Measurements from ENCODE around the gene EDDM13.
"Not testable (repeated sequence)": the region's sequence is repeated elsewhere in the genome, so short reads cannot be mapped to it uniquely, and the experiment has no call there.

Gene EDDM13

DNA sequence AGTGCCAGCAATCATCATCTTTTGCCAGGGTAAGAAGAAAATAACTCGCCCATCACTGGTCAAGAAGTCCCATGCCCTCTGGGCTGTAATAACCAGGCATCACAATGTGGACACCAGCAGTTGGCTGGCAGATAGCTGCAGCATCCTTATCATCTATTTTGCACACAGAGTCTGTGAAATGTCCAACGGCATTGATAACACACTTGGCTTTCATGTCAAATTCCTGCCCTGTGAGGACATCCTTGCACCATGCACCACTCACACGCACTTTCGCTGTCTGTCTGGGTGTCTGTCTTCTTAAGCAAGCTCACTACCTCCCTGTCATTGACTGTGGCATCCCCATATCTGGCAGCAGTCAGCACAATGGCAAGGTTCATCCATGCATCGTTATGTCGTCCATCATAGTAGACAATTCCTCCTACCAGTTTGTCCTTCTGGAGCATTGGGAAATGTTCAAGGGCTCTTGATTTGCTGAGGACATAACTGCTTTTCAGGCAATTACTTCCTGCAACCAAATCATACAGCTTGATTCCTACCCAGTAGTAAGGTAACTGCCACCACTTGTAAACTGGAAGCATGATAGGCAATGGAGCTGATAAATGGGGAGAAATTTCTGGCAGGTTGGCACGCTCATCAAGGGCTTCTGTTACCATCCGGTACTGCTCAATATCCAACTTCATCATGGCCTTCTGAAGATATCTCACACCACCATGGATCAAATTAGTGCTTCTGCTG is 48.9 kb downstream of the EDDM13 start:
- DNase-seq (ENCODE audit: low read depth, low spot score): no peak

DNA sequence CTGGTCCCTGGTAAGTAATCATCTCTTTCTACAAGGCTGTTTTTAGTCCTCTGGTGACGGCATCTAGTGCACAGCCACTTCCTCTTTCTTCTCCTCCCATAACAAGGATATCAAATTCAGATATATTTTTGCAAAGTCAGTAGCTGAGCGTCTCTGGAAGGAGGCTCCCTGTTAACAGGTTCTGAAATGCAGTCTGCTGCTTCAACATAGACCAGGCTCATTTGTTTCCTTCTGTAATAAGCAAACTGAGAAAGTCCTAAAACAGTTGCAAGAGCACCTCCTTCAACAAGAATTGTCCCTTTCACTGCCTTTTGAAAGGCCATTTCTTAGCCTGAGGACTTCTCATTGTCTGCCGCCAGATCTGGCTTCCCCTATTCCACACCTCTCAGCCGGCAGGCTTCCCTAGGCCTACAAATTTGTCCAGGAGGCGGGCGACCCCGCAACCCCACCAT is 49.5 kb downstream of the EDDM13 start:
- DNase-seq (ENCODE audit: low read depth, low spot score): no peak

DNA sequence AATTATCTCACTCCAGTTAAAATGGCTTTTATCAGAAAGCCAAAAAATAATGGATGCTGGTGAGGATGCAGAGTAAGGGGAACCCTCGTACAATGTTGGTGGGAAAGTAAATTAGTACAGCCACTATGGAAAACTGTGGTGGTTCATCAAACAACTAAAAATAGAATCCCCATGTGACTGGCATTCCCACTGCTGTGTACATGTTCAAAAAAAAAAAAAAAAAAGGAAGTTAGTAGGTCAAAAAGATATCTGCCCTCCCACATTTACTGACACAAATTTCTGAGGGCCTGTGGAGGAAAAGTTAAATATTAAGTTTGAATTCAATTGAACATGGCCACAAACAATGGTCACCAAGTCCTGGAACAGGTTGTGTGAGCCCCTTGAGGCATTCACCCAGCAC is 51.9 kb downstream of the EDDM13 start:
- no peak for DNase-seq (ENCODE audit: low read depth, low spot score)

DNA sequence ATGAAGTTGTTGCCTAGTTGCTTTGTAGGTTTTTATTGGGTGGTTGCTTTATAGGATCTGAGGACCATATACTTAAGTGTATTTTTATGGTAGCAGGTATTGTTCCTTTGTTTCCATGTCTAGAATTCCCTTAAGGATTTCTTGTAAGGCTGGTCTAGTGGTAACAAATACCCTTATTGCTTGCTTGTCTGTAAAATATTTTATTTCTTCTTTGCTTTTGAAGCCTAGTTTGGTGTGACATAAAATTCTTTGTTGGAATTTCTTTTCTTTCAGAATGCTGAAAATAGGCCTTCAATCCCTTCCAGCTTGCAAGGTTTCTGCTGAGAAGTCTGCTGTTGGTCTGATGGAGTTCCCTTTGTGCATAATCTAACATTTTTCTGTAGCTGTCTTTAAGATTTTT is 60.1 kb downstream of the EDDM13 start:
- DNase-seq (ENCODE audit: low read depth, low spot score): no peak

DNA sequence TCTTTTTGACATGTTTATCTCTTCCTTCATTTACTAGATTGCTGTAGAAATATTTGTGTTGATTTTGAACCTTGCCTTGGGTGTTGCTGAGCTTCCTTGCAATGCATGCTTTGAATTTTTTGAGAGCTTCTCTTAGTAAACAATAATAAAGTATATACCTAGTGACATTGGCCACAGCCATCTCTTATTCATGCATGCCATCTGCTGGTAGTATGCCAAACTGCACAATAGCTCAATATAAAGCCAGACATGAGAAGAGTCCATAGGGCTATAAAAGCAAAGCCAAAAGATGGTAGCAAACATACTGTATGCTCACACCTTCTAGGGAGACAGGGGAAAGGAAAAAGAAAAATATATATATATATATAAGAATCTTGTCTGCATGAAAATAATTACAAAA is 61.0 kb downstream of the EDDM13 start:
- no peak for DNase-seq (ENCODE audit: low read depth, low spot score)

DNA sequence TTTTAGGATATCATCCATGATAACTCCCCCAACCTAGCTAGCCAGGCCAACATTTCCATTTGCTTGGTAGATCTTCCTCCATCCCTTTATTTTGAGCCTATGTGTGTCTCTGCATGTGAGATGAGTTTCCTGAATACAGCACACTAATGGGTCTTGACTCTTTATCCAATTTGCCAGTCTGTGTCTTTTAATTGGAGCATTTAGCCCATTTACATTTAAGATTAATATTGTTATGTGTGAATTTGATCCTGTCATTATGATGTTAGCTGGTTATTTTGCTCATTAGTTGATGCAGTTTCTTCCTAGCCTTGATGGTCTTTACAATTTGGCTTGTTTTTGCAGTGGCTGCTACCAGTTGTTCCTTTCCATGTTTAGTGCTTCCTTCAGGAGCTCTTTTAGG is 62.8 kb downstream of the EDDM13 start:
- DNase-seq (ENCODE audit: low read depth, low spot score): not testable (repeated sequence)

DNA sequence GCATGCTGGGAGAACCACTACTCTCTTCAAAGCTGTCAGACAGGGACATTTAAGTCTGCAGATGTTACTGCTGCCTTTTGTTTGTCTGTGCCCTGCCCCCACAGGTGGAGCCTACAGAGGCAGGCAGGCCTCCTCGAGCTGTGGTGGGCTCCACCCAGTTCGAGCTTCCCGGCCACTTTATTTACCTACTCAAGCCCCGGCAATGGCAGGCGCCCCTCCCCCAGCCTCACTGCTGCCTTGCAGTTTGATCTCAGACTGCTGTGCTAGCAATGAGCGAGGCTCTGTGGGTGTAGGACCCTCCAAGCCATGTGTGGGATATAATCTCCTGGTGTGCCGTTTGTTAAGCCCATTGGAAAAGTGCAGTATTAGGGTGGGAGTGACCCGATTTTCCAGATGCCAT is 64.5 kb downstream of the EDDM13 start:
- not testable (repeated sequence) for DNase-seq (ENCODE audit: low read depth, low spot score)

DNA sequence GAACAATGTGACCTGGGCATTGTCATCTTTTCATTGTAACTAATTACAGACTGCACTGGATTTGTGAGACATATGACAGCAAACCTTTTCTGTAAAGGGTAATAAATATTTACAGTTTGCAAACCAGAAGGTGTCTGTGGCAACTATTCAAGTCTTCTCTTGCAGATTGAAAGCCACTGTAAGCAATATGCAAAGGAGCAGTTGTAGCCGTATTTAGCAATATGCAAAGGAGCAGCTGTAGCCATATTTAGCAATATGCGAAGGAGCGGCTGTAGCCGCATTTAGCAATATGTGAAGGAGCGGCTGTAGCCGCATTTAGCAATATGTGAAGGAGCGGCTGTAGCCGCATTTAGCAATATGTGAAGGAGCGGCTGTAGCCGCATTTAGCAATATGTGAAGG is 66.5 kb downstream of the EDDM13 start:
- not testable (repeated sequence) for DNase-seq (ENCODE audit: low read depth, low spot score)

DNA sequence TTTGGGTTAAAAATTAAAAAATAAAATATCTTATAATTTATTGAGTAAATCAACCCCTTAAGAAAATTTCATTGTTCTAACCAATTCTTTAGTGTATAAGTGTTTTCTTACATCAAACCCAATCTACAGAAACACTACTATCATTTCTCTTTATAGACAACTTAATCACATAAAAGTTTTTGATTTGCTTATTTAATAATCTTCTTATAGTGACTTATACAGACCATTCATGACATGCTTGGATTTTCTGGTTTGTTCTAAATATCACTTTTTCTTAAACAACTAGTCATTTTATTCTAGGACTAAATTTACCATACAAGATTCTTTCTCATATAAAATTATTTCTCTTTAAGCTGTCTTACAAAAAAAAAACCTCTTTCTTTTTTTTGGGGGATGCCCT is 69.4 kb downstream of the EDDM13 start:
- no peak for DNase-seq (ENCODE audit: low read depth, low spot score)

DNA sequence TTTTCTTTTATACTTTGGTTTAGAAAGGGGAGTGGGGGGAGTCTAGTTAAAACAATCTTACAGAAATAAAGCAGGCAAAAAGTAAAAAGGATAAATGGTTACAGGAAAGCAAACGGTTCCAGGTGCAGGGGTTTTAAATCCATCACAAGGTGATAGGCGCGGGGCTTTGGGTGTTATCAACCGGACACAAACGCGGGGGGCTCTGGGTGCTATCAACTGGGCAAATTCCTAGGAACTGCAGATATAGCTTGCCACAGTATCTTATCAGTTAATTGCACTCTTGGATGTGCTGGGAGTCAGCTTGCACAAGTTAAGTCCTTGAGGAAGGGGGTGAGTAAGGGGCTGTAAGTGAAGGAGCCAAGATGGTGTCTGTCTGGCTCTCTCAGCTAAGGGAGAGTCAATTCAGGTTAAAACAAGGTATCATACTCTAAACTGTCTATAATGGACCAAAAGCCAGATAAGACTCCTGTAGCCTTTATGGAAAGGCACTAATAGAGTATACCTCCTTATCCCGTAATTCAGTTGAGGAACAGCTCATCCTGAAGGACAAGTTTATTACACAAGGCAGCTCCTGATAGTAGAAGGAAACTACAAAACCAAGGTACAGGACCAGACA is 74.7 kb downstream of the EDDM13 start:
- DNase-seq (ENCODE audit: low read depth, low spot score): no peak

DNA sequence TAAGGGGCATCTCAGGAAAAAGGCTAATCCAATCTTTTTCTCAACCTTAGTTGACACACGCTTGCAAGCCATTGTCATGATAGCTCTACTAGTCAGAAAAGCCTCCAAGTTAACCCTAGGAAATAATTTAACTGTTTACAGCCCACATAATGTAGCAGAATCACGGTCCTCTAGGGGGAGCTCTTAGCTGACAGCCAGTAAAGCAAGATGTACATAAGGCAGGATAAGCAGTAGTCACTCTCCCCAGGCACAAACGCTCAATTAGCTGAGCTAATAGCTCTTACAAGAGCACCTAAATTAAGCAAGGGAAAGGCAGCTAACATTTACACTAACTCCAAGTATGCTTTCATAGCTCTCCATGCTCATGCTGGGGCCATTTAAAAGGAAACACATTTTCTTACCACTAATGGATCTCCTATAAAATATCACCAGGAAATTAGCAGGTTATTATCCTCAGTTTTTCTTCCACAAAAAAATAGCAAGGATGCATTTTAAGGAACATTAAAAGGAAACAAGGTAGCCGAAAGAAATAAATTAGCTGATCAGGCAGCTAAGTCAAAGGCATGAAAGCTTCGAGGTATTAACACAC is 75.8 kb downstream of the EDDM13 start:
- DNase-seq (ENCODE audit: low read depth, low spot score): no peak

DNA sequence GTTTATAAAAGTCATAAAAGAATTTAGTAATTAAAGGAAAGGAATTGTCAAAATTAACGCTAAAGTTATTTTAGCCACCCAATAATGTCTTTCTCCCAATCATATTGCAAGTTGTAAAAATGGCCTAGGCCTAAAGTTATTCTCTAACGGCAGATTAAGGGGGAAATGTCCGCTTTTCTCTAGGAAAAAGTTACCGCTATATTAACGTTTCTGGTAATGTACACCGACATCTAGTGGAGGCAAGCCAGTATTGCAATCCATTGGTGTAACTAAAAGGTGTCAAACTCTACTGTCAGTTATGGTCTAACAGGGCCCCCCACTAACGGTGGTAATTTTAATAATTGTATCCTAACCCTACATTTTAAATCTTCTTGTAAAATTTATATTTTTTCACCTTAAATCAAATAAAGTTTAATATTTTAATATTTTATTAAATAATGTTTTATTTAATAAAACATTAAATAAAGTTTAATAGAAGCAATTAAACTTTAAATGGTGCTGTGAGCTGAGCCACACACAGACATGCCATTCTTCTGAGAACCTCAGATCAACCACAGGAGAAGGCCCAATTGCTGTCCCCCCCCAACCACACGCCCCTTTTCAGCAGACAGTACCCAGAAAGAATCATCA is 78.0 kb downstream of the EDDM13 start:
- DNase-seq (ENCODE audit: low read depth, low spot score): no peak

DNA sequence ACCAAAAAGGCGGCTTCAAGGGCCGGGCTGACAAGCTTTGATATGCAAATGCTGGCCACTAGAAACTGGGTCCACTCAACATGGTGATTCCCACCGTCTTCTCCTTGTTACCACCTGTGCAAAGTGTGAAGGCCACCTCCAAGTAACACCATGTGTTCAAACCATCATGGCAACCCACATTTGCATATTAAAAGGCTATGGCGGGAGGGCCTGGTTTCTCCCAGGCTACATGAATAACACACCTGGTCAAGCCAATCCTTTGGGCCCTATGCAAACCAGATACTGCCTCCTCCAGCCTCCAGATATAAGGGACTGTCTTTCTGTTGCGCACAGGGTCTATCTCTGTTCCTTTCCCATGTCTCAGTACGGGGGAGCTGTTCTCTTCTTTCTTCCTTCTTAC is 78.7 kb downstream of the EDDM13 start:
- no peak for DNase-seq (ENCODE audit: low read depth, low spot score)

DNA sequence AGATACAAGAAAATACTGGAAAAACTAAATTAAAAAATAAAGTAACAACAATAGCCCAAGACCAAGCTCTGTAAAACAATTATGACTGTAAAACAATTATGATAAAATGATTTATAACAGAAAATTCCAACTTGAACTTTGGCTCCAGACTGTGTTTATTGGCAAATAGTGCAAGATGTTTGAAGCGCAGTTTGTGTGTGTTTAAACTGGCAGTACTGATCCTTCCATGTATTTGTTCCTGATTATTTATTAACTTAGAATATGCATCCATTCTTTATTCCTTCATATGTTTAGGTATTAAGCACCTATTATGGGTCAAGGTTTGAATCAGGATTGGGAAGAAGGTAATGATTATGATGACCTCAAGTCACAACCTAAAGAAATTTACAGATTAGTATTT is 83.0 kb downstream of the EDDM13 start:
- DNase-seq (ENCODE audit: low read depth, low spot score): no peak

DNA sequence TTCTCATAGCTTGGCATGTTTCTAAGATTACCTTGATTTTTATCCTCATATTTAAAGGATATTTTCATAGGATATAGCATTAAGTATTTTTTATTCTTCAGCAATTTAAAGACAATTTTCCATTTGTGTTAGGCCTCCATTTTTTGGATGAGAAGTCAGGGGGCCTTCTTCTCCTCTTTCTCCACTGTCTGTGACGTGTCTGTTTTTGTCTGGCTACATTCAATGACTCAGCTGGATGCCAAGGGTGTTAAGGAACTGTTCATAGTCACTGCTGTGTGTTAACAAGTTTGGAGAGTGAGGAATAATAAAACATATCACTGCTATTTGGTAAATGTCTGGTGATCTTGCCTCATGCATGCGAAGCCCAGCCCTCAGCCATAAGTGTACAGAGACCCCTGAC is 84.4 kb downstream of the EDDM13 start:
- no peak for DNase-seq (ENCODE audit: low read depth, low spot score)

Data from iPS DF 19.7 (cell line).